Measurements from ENCODE around the gene IRF1.

Gene IRF1

GRCh38 chr5:132460846-132461568, 29.6 kb downstream of the IRF1 start:
- no peak for TF ChIP-seq POLR2A (IDR thresholded peaks at IDR 0.05; ENCODE audit: low read length)
- TF ChIP-seq GATA1 (IDR thresholded peaks at IDR 0.05; ENCODE audit: low read depth, low read length), result no peak
- DNase-seq, result no peak

GRCh38 chr5:132459983-132460838, 30.4 kb downstream of the IRF1 start:
- no peak for TF ChIP-seq GATA1 (IDR thresholded peaks at IDR 0.05; ENCODE audit: low read depth, low read length)
- no peak for TF ChIP-seq POLR2A (IDR thresholded peaks at IDR 0.05; ENCODE audit: low read length)
- DNase-seq, result peak; percentile 66 to 84

GRCh38 chr5:132459031-132459982, 31.3 kb downstream of the IRF1 start:
- DNase-seq, result peak; percentile 78 to 93
- TF ChIP-seq GATA1 (IDR thresholded peaks at IDR 0.05; ENCODE audit: low read depth, low read length) (no peak), POLR2A (IDR thresholded peaks at IDR 0.05; ENCODE audit: low read length) (no peak)

- peak in 1 of 2 experiments; percentile 70 for DNase-seq
Observed at GRCh38 chr5:132458651-132459030, 31.9 kb downstream of the IRF1 start.

GRCh38 chr5:132458226-132458560, 32.4 kb downstream of the IRF1 start:
- no peak for TF ChIP-seq GATA1 (IDR thresholded peaks at IDR 0.05; ENCODE audit: low read depth, low read length)
- no peak for TF ChIP-seq POLR2A (IDR thresholded peaks at IDR 0.05; ENCODE audit: low read length)
- DNase-seq, result peak in 1 of 2 experiments; percentile 70

More at GRCh38 chr5:132458651-132459030, 31.9 kb downstream of the IRF1 start:
- TF ChIP-seq GATA1 (IDR thresholded peaks at IDR 0.05; ENCODE audit: low read depth, low read length) (no peak), POLR2A (IDR thresholded peaks at IDR 0.05; ENCODE audit: low read length) (no peak)

GRCh38 chr5:132457371-132458225, 33.0 kb downstream of the IRF1 start:
- no peak for TF ChIP-seq GATA1 (IDR thresholded peaks at IDR 0.05; ENCODE audit: low read depth, low read length)
- TF ChIP-seq POLR2A (IDR thresholded peaks at IDR 0.05; ENCODE audit: low read length), result no peak
- peak; percentile 81 to 93 for DNase-seq

GRCh38 chr5:132456987-132457361, 33.6 kb downstream of the IRF1 start:
- no peak for DNase-seq
- no peak for TF ChIP-seq GATA1 (IDR thresholded peaks at IDR 0.05; ENCODE audit: low read depth, low read length)
- no peak for TF ChIP-seq POLR2A (IDR thresholded peaks at IDR 0.05; ENCODE audit: low read length)

GRCh38 chr5:132456296-132456986, 34.1 kb downstream of the IRF1 start:
- no peak for TF ChIP-seq GATA1 (IDR thresholded peaks at IDR 0.05; ENCODE audit: low read depth, low read length)
- no peak for TF ChIP-seq POLR2A (IDR thresholded peaks at IDR 0.05; ENCODE audit: low read length)
- DNase-seq, result peak in 1 of 2 experiments; percentile 47

GRCh38 chr5:132455614-132456115, 34.9 kb downstream of the IRF1 start:
- DNase-seq, result no peak
- TF ChIP-seq GATA1 (IDR thresholded peaks at IDR 0.05; ENCODE audit: low read depth, low read length) (no peak), POLR2A (IDR thresholded peaks at IDR 0.05; ENCODE audit: low read length) (no peak)

- DNase-seq, result no peak
- TF ChIP-seq POLR2A (IDR thresholded peaks at IDR 0.05; ENCODE audit: low read length) (no peak), GATA1 (IDR thresholded peaks at IDR 0.05; ENCODE audit: low read depth, low read length) (no peak)
Observed at GRCh38 chr5:132454361-132454760, 36.2 kb downstream of the IRF1 start.

GRCh38 chr5:132451387-132451786, 39.2 kb downstream of the IRF1 start:
- TF ChIP-seq POLR2A (IDR thresholded peaks at IDR 0.05; ENCODE audit: low read length), result no peak
- no peak for TF ChIP-seq GATA1 (IDR thresholded peaks at IDR 0.05; ENCODE audit: low read depth, low read length)

GRCh38 chr5:132449060-132449459, 41.5 kb downstream of the IRF1 start:
- TF ChIP-seq GATA1 (IDR thresholded peaks at IDR 0.05; ENCODE audit: low read depth, low read length), result no peak

More at GRCh38 chr5:132451387-132451786, 39.2 kb downstream of the IRF1 start:
- DNase-seq, result no peak

More at GRCh38 chr5:132449060-132449459, 41.5 kb downstream of the IRF1 start:
- DNase-seq, result no peak

Data from erythroblast (primary cell).